ACC112 (cell line): Measurements from ENCODE around the gene ATAD5.
"Not testable (repeated sequence)": the region's sequence is repeated elsewhere in the genome, so short reads cannot be mapped to it uniquely, and the experiment has no call there.

Source experiments
- H2AFZ ChIP-seq: fragments of 200-600 bp; sonication (generic); one replicate; pipeline ENCODE4 v1.6.0; 2017; ENCODE audit warnings: antibody characterized with exemption, low read length; ENCODE audit not compliant: unreplicated experiment
- H3K27ac ChIP-seq: fragments of 200-600 bp; sonication (generic); 2 replicates; pipeline ENCODE4 v1.5.1; 2014; ENCODE audit warnings: low read depth, mild to moderate bottlenecking, antibody characterized with exemption, low read length, moderate library complexity
- H3K27me3 ChIP-seq: fragments of 200-600 bp; sonication (generic); 2 replicates; pipeline ENCODE4 v1.6.1; 2014; ENCODE audit warnings: mild to moderate bottlenecking, antibody characterized with exemption, low read length, moderate library complexity, mixed read lengths; ENCODE audit not compliant: insufficient read depth
- H3K36me3 ChIP-seq: fragments of 200-600 bp; sonication (generic); 2 replicates; pipeline ENCODE4 v1.6.1; 2016; ENCODE audit warnings: mild to moderate bottlenecking, antibody characterized with exemption, low read length, moderate library complexity, mixed read lengths; ENCODE audit not compliant: insufficient read depth
- H3K4me1 ChIP-seq: fragments of 200-600 bp; sonication (generic); one replicate; pipeline ENCODE4 v1.6.1; 2016; ENCODE audit warnings: low read length, mixed read lengths; ENCODE audit not compliant: insufficient read depth, unreplicated experiment, control insufficient read depth
- H3K4me3 ChIP-seq: fragments of 200-600 bp; sonication (generic); 2 replicates; pipeline ENCODE4 v1.5.1; 2014; ENCODE audit warnings: mild to moderate bottlenecking, low read depth, low read length
- H3K79me2 ChIP-seq: fragments of 200-600 bp; sonication (generic); one replicate; pipeline ENCODE4 v1.6.0; 2016; ENCODE audit warnings: low read length; ENCODE audit not compliant: control insufficient read depth, unreplicated experiment, insufficient read depth

ATAD5 gene

DNA sequence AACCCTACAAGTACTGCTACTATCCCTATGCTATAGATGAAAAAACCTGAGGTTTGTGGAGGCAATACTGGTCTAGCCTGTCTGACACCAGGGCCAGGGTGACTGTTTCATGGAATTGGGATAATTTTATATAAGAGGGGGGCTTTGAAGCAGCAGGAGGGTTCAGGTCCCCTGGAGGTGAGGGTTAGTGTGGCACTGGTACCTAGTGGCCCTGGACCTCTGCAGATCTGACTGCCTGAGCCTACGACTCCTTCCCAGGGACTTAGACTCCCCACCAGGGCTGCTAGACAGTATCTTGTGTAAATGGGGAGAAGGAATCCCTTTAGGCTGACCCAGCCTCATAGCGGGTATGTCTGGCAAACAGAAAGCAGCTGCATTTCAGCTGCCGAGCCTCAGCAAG, 96.8 kb downstream of the ATAD5 start:
- Histone ChIP-seq H3K4me3 (no peak overlapping the region), H2AFZ (no peak overlapping the region), H3K4me1 (no peaks in the 10 kb centered on the region), H3K27me3 (peaks cover 4% of the 10 kb centered on the region; the same call in 1 of the 2 replicates), H3K36me3 (no peaks in the 10 kb centered on the region), H3K27ac (no peak overlapping the region), H3K79me2 (no peaks in the 10 kb centered on the region)

DNA sequence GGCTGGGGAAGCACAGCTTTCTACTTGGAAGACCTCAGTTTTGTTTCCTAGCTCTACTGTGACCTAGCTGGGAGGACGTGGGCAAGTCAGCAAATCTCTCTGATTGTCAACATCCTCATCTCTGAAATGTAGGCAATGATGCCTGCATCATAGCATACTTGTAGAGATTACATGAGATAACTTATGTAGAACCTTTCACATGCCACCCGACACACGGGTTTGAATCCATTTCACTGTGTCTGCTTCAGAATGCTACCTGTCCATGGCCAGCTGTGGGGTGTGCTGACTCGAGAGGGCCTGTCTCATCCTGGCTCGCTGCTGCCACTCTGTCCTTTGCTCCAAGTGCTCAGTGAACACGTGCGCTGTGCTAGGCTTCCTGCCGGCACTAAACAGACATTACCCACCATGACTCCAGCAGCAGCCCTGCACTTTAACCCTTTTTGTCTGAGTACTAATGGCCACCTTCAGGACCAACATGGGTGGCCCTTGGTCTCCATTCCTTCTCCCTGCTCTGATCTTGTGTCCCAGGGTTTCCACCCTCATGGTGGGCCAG, 97.4 kb downstream of the ATAD5 start:
- H3K79me2 ChIP-seq = no peaks in the 10 kb centered on the region
- H3K36me3 ChIP-seq = no peaks in the 10 kb centered on the region
- H3K4me3 ChIP-seq = no peak overlapping the region
- H2AFZ ChIP-seq = no peak overlapping the region
- no peaks in the 10 kb centered on the region for H3K27me3 ChIP-seq
- H3K27ac ChIP-seq = no peak overlapping the region
- no peaks in the 10 kb centered on the region for H3K4me1 ChIP-seq

GRCh38 chr17:30929861-30930260, 98.1 kb downstream of the ATAD5 start:
- not testable (repeated sequence) for H3K27me3 ChIP-seq, H3K36me3 ChIP-seq, H3K27ac ChIP-seq, H3K4me3 ChIP-seq, H3K79me2 ChIP-seq, H3K4me1 ChIP-seq, H2AFZ ChIP-seq

- Histone ChIP-seq H3K4me1 (no peaks in the 10 kb centered on the region), H2AFZ (no peak overlapping the region), H3K4me3 (no peak overlapping the region), H3K36me3 (no peaks in the 10 kb centered on the region), H3K79me2 (no peaks in the 10 kb centered on the region), H3K27ac (no peak overlapping the region), H3K27me3 (no peaks in the 10 kb centered on the region)
Measured at GRCh38 chr17:30930495-30930894, 98.7 kb downstream of the ATAD5 start.

- not testable (repeated sequence) for H3K4me1 ChIP-seq, H3K36me3 ChIP-seq, H2AFZ ChIP-seq, H3K4me3 ChIP-seq, H3K79me2 ChIP-seq, H3K27ac ChIP-seq, H3K27me3 ChIP-seq
Measured at GRCh38 chr17:30931582-30931981, 99.8 kb downstream of the ATAD5 start.

DNA sequence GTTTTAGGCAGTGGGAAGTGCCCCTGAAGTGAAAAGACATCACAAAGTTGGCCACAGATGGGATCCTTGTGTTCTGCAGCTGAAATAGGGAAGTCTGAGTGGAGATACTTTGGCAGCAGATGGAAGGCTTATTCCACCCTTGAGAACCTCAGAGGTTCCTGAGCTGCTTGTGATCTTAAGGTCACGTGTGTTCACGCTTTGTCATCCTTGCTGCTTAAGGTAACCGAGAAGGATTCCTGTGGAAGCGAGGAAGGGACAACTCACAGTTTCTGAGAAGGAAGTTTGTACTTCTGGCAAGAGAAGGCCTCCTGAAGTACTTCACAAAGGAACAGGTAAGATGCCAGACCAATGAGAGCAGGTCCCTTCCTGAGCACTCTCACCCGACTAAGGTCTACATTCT, 102.2 kb downstream of the ATAD5 start:
- Histone ChIP-seq H3K36me3 (no peaks in the 10 kb centered on the region), H3K4me3 (no peak overlapping the region), H3K27me3 (no peaks in the 10 kb centered on the region), H3K4me1 (no peaks in the 10 kb centered on the region), H2AFZ (no peak overlapping the region), H3K27ac (no peak overlapping the region), H3K79me2 (no peaks in the 10 kb centered on the region)

DNA sequence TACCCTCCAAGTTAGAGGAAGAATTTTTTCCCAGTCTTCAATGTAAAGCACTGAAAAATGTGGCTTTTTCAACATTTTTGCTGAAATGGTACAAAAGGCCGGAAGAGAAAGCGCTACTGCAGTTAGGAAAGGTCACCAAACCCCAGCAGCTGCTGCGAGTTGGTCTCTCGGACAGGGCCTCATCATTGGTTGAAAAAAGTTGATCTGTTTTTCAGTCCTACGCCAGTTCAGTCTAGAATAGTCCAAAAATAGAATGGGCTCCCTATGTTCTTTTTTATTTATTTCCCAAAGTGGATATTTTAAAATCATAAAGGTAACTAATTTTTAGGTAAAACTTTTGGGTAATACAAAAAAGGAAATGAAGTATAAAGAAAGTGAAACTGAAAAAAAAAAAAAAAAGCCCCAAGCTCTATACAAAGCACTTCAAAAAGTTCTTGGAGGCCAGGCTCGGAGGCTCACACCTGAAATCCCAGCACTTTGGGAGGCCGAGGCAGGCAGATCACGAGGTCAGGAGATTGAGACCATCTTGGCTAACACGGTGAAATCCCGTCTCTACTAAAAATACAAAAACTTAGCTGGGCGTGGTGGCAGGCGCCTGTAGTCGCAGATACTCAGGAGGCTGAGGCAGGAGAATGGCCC, 107.4 kb downstream of the ATAD5 start:
- Histone ChIP-seq H3K27me3 (no peaks in the 10 kb centered on the region), H3K36me3 (no peaks in the 10 kb centered on the region), H3K27ac (no peak overlapping the region), H3K79me2 (no peaks in the 10 kb centered on the region), H2AFZ (no peak overlapping the region), H3K4me3 (no peak overlapping the region), H3K4me1 (no peaks in the 10 kb centered on the region)

DNA sequence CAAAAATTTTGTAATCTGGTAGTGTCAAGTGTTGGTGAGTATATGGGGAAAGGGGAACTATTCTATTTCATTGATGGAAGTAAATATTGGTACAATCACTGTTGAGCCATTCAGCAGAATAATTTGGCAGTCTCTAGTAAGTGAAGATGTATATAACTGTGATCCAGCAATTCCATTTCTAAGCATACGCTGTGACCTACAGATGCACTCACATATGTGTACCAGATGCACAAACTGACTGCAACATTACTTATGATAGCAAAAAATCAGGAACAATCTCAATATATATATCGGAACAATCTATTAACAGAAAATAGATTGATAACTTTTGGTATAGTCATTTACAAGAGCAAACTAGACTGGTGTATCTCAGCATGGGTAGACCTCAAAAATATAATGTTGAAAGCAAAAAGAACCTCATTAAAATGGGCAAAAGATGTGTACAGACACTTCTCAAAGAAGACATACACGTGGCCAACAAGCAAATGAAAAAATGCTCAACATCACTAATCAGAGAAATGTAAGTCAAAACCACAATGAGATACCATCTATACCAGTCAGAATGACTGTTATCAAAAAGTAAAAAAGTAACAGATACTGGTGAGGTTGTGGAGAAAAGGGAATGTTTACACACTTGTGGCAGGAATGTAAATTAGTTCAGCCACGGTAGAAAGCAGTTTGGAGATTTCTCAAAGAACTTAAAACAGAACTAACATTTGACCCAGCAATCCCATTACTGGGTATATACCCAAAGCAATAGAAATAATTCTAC, 110.7 kb downstream of the ATAD5 start:
- no peaks in the 10 kb centered on the region for H3K4me1 ChIP-seq
- H2AFZ ChIP-seq = no peak overlapping the region
- H3K27me3 ChIP-seq = no peaks in the 10 kb centered on the region
- H3K36me3 ChIP-seq = no peaks in the 10 kb centered on the region
- no peak overlapping the region for H3K27ac ChIP-seq
- no peaks in the 10 kb centered on the region for H3K79me2 ChIP-seq
- no peak overlapping the region for H3K4me3 ChIP-seq
